ENCODE measurements around the gene FOS.

The FOS gene

GRCh38 chr14:75252254-75252837 is 26.3 kb upstream of the FOS start:
- no peak for DNase-seq

DNA sequence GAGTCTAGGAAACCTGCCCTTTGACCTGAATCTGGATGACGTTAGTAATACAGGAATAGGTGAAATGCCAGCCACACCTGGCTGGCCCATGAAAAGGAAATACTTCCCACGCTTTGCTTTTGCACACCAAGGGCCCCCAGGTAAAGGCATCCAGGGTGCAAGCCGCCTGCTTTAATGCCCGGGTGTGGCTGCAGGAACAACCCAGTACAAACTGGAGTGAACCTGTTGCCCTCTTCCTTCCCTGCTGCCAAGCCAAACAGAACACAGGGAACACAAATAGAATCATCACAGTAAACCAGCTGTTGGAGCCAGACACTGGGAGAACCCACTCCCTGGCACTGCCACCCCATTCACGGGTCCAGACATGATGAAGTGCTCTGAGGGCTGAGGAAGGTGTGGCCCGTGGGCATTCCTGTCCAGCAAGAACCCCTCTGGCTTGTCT is 24.2 kb upstream of the FOS start:
- no peak for DNase-seq

- DNase-seq = no peak
Measured at GRCh38 chr14:75254901-75255584, 23.6 kb upstream of the FOS start.

DNA sequence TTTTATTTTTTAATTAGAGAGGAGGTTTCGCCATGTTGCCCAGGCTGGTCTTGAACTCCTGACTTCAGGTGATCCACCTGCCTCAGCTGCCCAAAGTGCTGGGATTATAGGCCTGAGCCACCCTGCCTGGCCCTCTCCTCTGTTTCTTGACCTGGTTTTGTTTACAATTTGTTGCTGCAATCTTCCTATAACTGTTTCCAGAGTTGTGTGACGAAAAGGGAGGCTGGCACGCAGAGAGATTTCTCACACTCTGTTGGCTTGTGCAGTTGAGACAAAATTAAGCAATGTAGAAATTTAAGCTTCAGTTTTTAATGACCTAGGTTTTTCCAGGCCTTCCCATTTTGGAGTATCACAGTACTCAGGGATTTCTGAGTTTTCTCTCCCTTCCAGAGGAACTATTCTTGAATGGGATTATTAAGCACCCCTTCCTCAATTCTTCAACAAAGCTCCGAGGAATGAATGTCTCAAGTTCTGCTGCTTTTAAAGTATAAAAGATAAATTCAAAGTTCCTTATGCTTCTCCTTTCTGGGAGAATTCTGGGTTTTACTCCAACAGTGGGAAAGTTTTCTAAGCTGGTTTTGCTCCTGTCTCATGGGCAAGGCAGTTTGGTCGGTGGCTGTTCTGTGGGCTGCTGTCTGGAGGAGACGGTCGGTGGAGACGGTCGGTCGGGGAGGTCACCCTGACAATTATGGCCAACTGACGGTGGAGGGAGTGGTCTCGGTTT is 20.4 kb upstream of the FOS start:
- DNase-seq = no peak

DNA sequence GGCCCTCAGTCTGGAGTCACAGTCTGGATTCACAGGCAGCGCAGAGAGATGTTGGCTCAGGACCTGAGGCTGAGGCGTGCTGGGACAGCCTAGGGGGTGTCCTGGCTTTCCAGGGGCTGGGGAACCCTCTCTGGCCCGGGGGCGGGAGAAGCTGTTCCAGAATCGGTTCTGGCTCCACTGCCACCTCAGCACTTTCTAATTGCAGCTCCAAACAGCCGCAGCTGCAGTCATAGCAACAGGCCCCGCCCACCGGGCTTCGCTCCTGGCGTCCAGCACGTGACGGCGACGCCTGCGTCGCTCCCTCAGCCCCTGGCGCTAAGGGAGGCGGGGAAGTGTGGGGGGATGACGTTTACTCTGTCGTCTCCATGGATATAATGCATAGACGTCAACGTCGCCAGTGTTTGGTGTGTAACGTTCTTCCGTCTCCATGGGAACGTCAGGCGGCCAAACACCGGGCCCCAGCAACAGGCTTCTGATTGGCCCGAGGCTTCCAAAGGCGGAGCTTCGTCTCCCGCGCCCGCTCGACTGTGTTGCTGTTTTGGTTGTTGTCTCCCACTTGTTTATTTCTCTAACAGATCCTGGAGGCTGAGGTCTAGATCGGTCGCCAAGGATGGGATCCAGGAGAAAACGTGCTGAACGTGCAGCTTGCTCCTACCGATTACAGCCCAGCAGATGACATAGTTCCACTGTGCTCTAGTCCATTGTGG is 19.7 kb upstream of the FOS start:
- peak; percentile 99 for DNase-seq

GRCh38 chr14:75259510-75259855 is 19.1 kb upstream of the FOS start:
- DNase-seq = peak; percentile 57

DNA sequence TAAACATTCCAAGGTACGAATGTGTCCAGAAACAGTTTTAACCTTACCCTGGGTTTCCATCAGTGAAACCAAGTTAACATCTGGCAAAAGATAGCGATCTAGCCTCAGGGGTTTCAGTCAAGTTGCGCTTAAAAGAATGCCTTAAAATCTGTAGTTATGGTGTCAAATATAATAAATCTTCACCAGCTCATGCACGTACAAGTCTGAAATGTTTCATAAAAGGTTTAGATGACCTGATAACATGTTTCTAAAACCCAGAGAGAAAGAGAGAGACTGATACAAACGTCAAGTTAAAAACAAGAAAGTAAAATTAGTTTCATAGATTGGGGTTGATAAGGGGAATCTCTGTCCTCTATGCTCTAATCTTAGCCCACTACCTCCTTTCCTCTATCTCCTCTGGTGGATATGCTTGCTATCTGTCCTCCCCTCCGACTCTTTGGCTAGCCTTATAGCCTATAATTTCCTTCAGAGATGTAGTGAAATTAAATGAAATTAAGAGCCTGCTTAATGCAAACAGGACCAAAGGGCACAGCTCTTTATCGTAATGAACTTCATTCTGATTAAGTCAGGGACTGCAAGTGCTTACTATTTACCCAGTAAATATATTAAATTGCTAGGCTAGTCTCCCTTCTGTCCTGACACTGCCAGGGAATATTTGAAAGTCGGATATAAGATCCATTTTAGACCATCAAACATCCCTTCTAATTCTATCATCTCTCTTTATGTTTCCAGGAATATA is 18.4 kb upstream of the FOS start:
- no peak for DNase-seq

DNA sequence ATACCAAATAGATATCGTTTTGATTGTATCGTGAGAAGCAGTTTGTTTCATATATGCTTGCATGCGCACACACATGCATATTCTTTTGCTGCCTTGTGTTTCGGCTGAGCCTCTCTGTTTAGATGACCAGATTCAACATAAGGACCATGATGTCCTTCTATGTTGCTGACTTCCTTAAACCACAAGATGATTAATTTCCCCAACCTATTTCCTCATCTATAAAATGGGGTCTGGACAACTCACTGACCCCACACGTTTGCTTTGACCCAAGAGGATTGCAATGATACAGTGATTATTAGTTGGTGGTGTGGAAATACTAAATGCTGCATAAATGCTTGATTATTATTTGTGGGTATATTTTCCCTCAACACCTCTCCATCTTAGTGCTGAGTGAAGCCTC is 16.8 kb upstream of the FOS start:
- DNase-seq = no peak

GRCh38 chr14:75262641-75263040 is 16.0 kb upstream of the FOS start:
- DNase-seq = no peak

DNA sequence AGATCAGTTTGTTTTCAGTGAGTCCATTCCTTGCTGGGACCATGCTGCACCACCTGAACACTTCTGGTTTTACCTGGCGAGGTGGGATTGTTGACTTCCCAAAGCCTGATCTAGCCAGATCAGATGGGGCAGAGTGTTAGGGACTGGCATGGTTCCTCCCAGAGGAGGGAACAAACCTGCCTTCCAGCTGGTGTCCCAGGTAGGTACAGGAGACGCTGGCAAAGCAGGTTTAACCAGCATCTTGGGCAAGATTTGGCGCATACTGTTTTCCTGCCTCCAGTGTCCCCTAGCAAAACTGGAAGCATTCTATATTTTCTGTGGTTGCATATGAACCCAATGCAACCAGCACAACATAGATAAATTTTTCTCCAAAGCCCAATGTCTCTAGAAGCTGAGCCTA is 14.6 kb upstream of the FOS start:
- DNase-seq = no peak

- DNase-seq = no peak
Measured at GRCh38 chr14:75267141-75267721, 11.4 kb upstream of the FOS start.

- no peak for DNase-seq
Measured at GRCh38 chr14:75268633-75269550, 9.7 kb upstream of the FOS start.

DNA sequence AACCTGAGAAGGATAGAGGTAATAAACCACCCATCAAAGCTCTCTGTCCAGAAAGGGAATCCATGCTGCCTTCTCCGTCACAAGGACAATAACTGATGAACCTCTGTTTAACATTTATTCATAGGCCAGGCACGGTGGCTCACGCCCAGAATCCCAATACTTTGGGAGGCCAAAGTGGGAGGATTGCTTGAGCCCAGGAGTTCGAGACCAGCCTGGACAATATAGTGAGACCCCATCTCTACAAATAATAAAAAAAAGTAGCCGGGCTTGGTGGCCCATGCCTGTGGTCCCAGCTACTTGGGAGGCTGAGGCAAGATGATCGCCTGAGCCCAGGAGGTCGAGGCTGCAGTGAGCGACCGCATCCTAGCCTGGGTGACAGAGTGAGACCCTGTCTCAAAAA is 7.1 kb upstream of the FOS start:
- DNase-seq = no peak

- DNase-seq = no peak
Measured at GRCh38 chr14:75273272-75274049, 5.2 kb upstream of the FOS start.

DNA sequence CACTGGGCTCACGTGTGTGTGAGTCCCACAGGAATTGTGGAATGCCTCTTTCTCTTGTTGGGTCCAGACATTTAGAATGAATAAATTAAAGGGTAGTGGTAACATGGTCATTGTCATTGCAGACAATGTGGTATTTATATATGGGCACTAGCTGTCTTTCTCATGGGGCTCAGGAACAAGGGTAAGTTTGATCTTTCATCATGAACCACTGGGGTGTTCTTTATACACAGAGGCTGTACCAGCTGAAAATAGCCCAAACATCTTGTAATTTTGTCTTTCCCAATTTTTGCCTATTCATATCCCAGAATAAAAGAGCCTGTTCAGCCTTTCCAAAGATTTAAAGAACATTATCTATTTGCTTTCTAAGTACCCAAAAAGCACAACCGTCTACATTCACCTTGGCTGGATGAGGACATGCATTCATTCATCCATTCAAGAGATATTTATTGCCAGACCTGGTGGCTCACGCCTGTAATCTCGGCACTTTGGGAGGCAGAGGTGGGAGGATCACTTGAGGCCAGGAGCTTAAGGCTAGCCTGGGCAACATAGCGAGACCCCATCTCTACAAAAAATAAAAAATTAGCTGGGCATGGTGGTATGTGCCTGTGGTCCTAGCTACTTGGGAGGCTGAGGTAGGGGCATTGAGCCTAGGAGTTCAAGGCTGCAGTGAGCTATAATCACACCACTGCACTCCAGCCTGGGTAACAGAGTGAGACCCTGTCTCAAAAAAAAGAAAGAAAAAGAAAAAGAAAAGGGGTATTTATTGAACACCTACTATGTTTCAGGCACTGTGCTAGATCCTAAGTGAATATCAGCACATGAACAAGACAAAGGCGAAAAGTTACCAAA is 4.4 kb upstream of the FOS start:
- DNase-seq = no peak

- DNase-seq = no peak
Measured at GRCh38 chr14:75274899-75275569, 3.6 kb upstream of the FOS start.

DNA sequence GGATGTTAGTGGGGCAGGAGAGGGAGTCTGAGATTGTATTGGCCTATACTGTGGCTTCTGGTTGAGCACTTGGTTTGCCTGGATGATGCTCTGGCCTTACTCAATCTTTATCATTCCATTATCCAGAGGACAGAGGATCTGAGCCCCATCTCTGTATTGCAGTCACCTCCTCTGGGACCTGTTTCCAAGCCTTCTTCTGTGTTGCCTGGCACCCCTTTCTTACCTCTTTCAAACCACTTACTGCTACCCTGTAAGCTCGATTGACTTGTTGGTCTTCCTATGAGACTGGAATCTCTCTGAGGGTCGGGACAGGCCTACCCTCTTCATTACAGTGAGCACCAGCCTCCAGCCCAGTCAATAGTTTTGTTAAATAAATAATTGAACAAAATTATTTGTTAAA is 3.0 kb upstream of the FOS start:
- DNase-seq = no peak

DNA sequence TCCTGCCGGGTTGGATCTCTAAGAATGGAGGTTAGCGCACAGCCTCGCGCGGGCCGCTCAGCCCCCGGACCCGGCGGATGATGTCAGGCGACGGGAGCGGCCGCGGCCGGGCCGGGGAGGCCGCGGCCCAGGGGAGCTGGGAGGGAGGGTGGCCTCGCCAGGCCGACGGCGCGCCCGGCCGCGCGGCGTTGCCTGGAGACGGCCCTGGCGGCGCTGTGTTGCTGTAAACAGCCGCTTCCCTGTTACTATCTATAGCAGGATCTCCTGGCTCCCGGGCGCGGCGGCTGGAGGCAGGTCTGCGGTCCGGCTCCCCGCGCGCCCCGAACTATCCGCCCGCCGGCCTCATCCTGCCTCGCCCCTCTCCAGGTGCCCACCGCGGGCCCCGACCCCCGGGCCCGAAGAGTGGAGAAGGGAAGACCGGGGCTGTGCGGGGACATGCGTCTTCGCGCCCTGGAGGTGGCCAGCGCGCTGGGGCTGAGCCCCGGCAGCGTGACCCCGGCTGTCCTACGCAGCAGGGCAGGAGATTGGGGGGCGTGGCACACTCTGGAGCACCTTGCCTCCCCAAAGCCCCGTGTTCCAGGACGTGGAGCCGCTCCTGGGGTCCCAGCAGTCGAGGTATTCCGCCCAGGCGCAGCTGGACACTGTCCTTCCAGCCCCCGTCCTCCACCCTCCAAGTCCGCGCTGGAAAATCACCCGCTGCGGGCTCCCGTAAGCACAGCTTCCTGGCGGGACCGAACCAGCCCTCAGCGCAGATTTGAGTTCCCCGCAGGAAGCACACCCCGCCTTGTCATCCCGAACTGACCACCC is 1.4 kb upstream of the FOS start:
- DNase-seq = peak; percentile 18

All from DMS 273 treated with DMSO at 0.1 percent for 48 hours (cell line).